H1 (cell line): ENCODE data around the gene CDC42BPB. TPM values are rescaled to one million over a fixed set of nuclear protein-coding genes. Genes with fewer than 3 reads are reported as not detected.
A peak's percentile ranks its signal among the peaks of the same experiment; 100 is the strongest.

Experiments used
- CTCF ChIA-PET: fragments of 300-600 bp; sonication (Branson Sonifier 250); formaldehyde crosslinking; loops from one replicate; lab custom pipeline; 2021; ENCODE audit not compliant: partially characterized antibody; lab: Charles Lee
- POLR2A ChIA-PET: fragments of 300-600 bp; sonication (Branson Sonifier 250); formaldehyde crosslinking; loops from one replicate; lab custom pipeline; 2021; ENCODE audit warnings: inconsistent platforms; ENCODE audit not compliant: partially characterized antibody; lab: Charles Lee
- DNase-seq, 2 experiments: peaks; one replicate each; pipeline versions ENCODE4 v3.0.0 to v3.0.0-alpha.2; 2010 to 2022; ENCODE audit warnings: low spot score in 2 of 2, low read depth in 1 of 2, mixed read lengths in 1 of 2
- FAIRE-seq: peaks from 2 replicates; lab custom pipeline; 2011; peaks lifted over from hg19 to GRCh38; lab: Jason Lieb, UNC
- H2AFZ ChIP-seq: 2 replicates; pipeline ENCODE4 v1.8.1; 2012; ENCODE audit warnings: low read length, inconsistent platforms
- H2AK5ac ChIP-seq: 2 replicates; pipeline ENCODE4 v1.6.1; 2013; ENCODE audit warnings: low read depth, low read length
- H2BK120ac ChIP-seq: replicated peaks from 2 replicates; pipeline ENCODE3; 2013; ENCODE audit warnings: low read depth, low read length, inconsistent platforms
- H2BK12ac ChIP-seq: 2 replicates; pipeline ENCODE4 v1.6.1; 2013; ENCODE audit warnings: low read depth, low read length
- H2BK15ac ChIP-seq: 2 replicates; pipeline ENCODE4 v1.6.1; 2013; ENCODE audit warnings: low read length
- H2BK20ac ChIP-seq: 2 replicates; pipeline ENCODE4 v1.6.1; 2013; ENCODE audit warnings: low read length
- H2BK5ac ChIP-seq: 2 replicates; pipeline ENCODE4 v1.6.1; 2013; ENCODE audit warnings: low read depth, low read length
- H3K14ac ChIP-seq: 2 replicates; pipeline ENCODE4 v1.6.1; 2013; ENCODE audit warnings: inconsistent platforms; ENCODE audit not compliant: insufficient read length
- H3K18ac ChIP-seq: 2 replicates; pipeline ENCODE4 v1.6.1; 2013; ENCODE audit warnings: low read length; ENCODE audit errors: extremely low read depth
- H3K23ac ChIP-seq: 2 replicates; pipeline ENCODE4 v1.6.1; 2013; ENCODE audit warnings: inconsistent platforms; ENCODE audit not compliant: insufficient read length
- H3K23me2 ChIP-seq: 2 replicates; pipeline ENCODE4 v1.6.1; 2013; ENCODE audit warnings: low read depth, low read length
- H3K27ac ChIP-seq: 2 replicates; pipeline ENCODE4 v1.6.1; 2011; ENCODE audit warnings: low read depth, low read length, inconsistent platforms
- H3K27me3 ChIP-seq, 4 experiments: replicated peaks in 1 of 4; 1 replicate in 1 of 4; 2 replicates in 3 of 4; pipeline versions ENCODE4 v1.6.1 to v1.8.1; 2011 to 2013; ENCODE audit warnings: low read length in 3 of 4, mild to moderate bottlenecking in 3 of 4, inconsistent platforms in 2 of 4, mixed read lengths in 2 of 4, moderate library complexity in 1 of 4; ENCODE audit not compliant: control insufficient read depth in 3 of 4, insufficient read depth in 3 of 4; ENCODE audit errors: extremely low read depth in 1 of 4
- H3K36me3 ChIP-seq, 4 experiments: 2 replicates each; pipeline versions ENCODE4 v1.6.1 to v1.8.1; 2011 to 2013; ENCODE audit warnings: mild to moderate bottlenecking in 4 of 4, low read length in 3 of 4, moderate library complexity in 2 of 4, control low read depth in 1 of 4, inconsistent platforms in 1 of 4; ENCODE audit not compliant: insufficient read depth in 4 of 4, control insufficient read depth in 2 of 4
- H3K4ac ChIP-seq: replicated peaks from 2 replicates; pipeline ENCODE3; 2013; ENCODE audit warnings: low read length, low read depth, mixed read lengths, inconsistent platforms; ENCODE audit not compliant: insufficient read length
- H3K4me1 ChIP-seq, 4 experiments: replicated peaks in 1 of 4; 1 replicate in 1 of 4; 2 replicates in 3 of 4; pipeline versions ENCODE4 v1.6.1 to v1.8.1; 2011 to 2013; ENCODE audit warnings: low read length in 3 of 4, inconsistent platforms in 2 of 4, mixed read lengths in 1 of 4; ENCODE audit not compliant: insufficient read depth in 4 of 4, control insufficient read depth in 3 of 4
- H3K4me2 ChIP-seq, 2 experiments: 2 replicates each; pipeline versions ENCODE4 v1.6.1 to v1.8.1; 2011 to 2013; ENCODE audit warnings: low read depth in 2 of 2, low read length in 2 of 2, control low read depth in 1 of 2, inconsistent platforms in 1 of 2, mild to moderate bottlenecking in 1 of 2; ENCODE audit not compliant: insufficient read depth in 1 of 2
- H3K4me3 ChIP-seq, 4 experiments: fragments of 200-600, 300-600 bp in 1 of 4; sonication (generic), shearing (Covaris generic), sonication (Bioruptor Twin) in 1 of 4; 2 replicates each; pipeline versions ENCODE4 v1.5.1 to v1.8.1; 2011 to 2016; ENCODE audit warnings: low read length in 4 of 4, low read depth in 3 of 4, control low read depth in 2 of 4, inconsistent platforms in 2 of 4, mild to moderate bottlenecking in 2 of 4, mixed read lengths in 1 of 4, moderate library complexity in 1 of 4; ENCODE audit not compliant: insufficient read depth in 2 of 4; ENCODE audit errors: extremely low read depth in 1 of 4
- H3K56ac ChIP-seq: replicated peaks from 2 replicates; pipeline ENCODE3; 2013; ENCODE audit warnings: low read depth, mild to moderate bottlenecking, mixed read lengths, low read length, inconsistent platforms; ENCODE audit not compliant: insufficient read length
- H3K79me1 ChIP-seq: 2 replicates; pipeline ENCODE4 v1.6.1; 2013; ENCODE audit warnings: low read depth, low read length, control low read depth
- H3K79me2 ChIP-seq, 2 experiments: 2 replicates each; pipeline versions ENCODE4 v1.6.1 to v1.8.1; 2012 to 2013; ENCODE audit warnings: low read length in 2 of 2, mild to moderate bottlenecking in 2 of 2, inconsistent platforms in 1 of 2; ENCODE audit not compliant: insufficient read depth in 2 of 2, control insufficient read depth in 1 of 2
- H3K9ac ChIP-seq, 4 experiments: replicated peaks in 1 of 4; 1 replicate in 1 of 4; 2 replicates in 3 of 4; pipeline versions ENCODE4 v1.6.1 to v1.8.1; 2011 to 2013; ENCODE audit warnings: low read depth in 3 of 4, low read length in 3 of 4, control low read depth in 2 of 4, mild to moderate bottlenecking in 2 of 4, moderate library complexity in 2 of 4, inconsistent platforms in 1 of 4; ENCODE audit errors: extremely low read depth in 1 of 4
- H3K9me3 ChIP-seq, 2 experiments: 2 replicates each; pipeline versions ENCODE4 v1.6.1 to v1.8.1; 2012 to 2013; ENCODE audit warnings: mild to moderate bottlenecking in 2 of 2, moderate library complexity in 2 of 2, control low read depth in 1 of 2, inconsistent platforms in 1 of 2, low read depth in 1 of 2, low read length in 1 of 2, mixed read lengths in 1 of 2; ENCODE audit not compliant: insufficient read depth in 2 of 2
- H4K20me1 ChIP-seq, 2 experiments: replicated peaks in 1 of 2; 2 replicates each; pipeline versions ENCODE3 to v1.8.1; 2011 to 2013; ENCODE audit warnings: inconsistent platforms in 2 of 2, low read length in 2 of 2, mild to moderate bottlenecking in 1 of 2; ENCODE audit not compliant: insufficient read depth in 2 of 2, control insufficient read depth in 1 of 2
- H4K5ac ChIP-seq: 2 replicates; pipeline ENCODE4 v1.6.1; 2013; ENCODE audit warnings: low read length, low read depth, mixed read lengths, inconsistent platforms; ENCODE audit not compliant: insufficient read length
- H4K8ac ChIP-seq: 2 replicates; pipeline ENCODE4 v1.8.0; 2013; ENCODE audit warnings: mild to moderate bottlenecking, moderate library complexity, low read length, inconsistent platforms; ENCODE audit not compliant: insufficient read depth; ENCODE audit errors: extremely low read depth
- H4K91ac ChIP-seq: replicated peaks from 2 replicates; pipeline ENCODE3; 2013; ENCODE audit warnings: low read length, mixed read lengths, inconsistent platforms; ENCODE audit not compliant: insufficient read length
- CHD1 ChIP-seq: IDR thresholded peaks from 2 replicates; pipeline ENCODE4 v1.6.1; 2012; ENCODE audit warnings: low read depth, low read length, improper control_type of control experiment
- E2F6 ChIP-seq: IDR thresholded peaks from 2 replicates; pipeline ENCODE4 v1.6.1; 2012; ENCODE audit warnings: inconsistent platforms
- EGR1 ChIP-seq: IDR thresholded peaks from 2 replicates; pipeline ENCODE4 v1.6.1; 2011; ENCODE audit warnings: low read depth, low read length, borderline replicate concordance
- PHF8 ChIP-seq: fragments of 200-600 bp; sonication (generic); conservative IDR thresholded peaks from 2 replicates; pipeline ENCODE4 v1.7.1; 2012; ENCODE audit warnings: low read depth, mild to moderate bottlenecking, inconsistent platforms, low read length, moderate library complexity
- SIN3A ChIP-seq, 2 experiments: IDR thresholded peaks in 1 of 2; conservative IDR thresholded peaks in 1 of 2; 2 replicates each; pipeline ENCODE4 v1.6.1; 2011 to 2012; ENCODE audit warnings: low read length in 2 of 2, improper control_type of control experiment in 1 of 2, low read depth in 1 of 2, mild to moderate bottlenecking in 1 of 2
- SP1 ChIP-seq: IDR thresholded peaks from 2 replicates; pipeline ENCODE4 v1.6.1; 2011; ENCODE audit warnings: low read depth, low read length
- TBP ChIP-seq: IDR thresholded peaks from 2 replicates; pipeline ENCODE4 v1.6.1; 2011; ENCODE audit warnings: low read depth, low read length, improper control_type of control experiment
- TCF12 ChIP-seq: IDR thresholded peaks from 2 replicates; pipeline ENCODE4 v1.6.1; 2011; ENCODE audit warnings: low read depth, mild to moderate bottlenecking, low read length
- YY1 ChIP-seq: IDR thresholded peaks from 2 replicates; pipeline ENCODE4 v1.6.1; 2011; ENCODE audit warnings: low read depth, mild to moderate bottlenecking, low read length
- ZNF274 ChIP-seq: IDR thresholded peaks from 2 replicates; pipeline ENCODE4 v1.7.0; 2012; ENCODE audit warnings: low read length, borderline replicate concordance; ENCODE audit errors: extremely low read depth
- WGBS, 2 experiments: shearing (Covaris generic) in 1 of 2; methylation state at CpG; one replicate each; pipeline versions ENCODE4 v1.1.6 to v1.1.7; 2013 to 2015; ENCODE audit warnings: low lambda C conversion rate in 2 of 2, mixed read lengths in 2 of 2, inconsistent platforms in 1 of 2, low coverage in 1 of 2, missing lambda C conversion rate in 1 of 2; ENCODE audit not compliant: insufficient replicate concordance in 2 of 2, insufficient coverage in 1 of 2, insufficient read length in 1 of 2; ENCODE audit errors: extremely low coverage in 1 of 2, missing lambda C conversion rate in 1 of 2; 5-methylcytosine and 5-hydroxymethylcytosine counted together
- polyA plus RNA-seq, 7 experiments: library from polyadenylated mRNA; depleted of rRNA in 3 of 7; stranded (reverse) in 5 of 7; unstranded in 2 of 7; fragments of >200 nt in 5 of 7; fragments of 200-250 nt in 2 of 7; gene quantifications; 1 replicate in 5 of 7; 2 replicates in 1 of 7; 4 replicates in 1 of 7; pipeline versions ENCODE4 v1.2.1 to v1.2.3, GENCODE V29; 2011 to 2013; ENCODE audit warnings: missing spikeins in 2 of 7, mixed read lengths in 2 of 7
- total RNA-seq: library from RNA; stranded (reverse); fragmentation: NEBNext Ultra II Directional; extraction: Animal tissue kit (Norgen Biotek cat#: 25700); gene quantifications from 2 replicates; pipeline ENCODE4 v1.2.1, GENCODE V29; 2021
- TF ChIP-seq, protein P1 (sequence below): IDR thresholded peaks from 2 replicates; pipeline ENCODE4 v1.6.1; 2012; ENCODE audit warnings: inconsistent platforms

Gene CDC42BPB
- total and polyA plus RNA-seq, 2 of the 8 experiments (the other 6 are each of a cell fraction or from before 2014, with no cell fraction given): 51.2 to 88.2 TPM

DNA sequence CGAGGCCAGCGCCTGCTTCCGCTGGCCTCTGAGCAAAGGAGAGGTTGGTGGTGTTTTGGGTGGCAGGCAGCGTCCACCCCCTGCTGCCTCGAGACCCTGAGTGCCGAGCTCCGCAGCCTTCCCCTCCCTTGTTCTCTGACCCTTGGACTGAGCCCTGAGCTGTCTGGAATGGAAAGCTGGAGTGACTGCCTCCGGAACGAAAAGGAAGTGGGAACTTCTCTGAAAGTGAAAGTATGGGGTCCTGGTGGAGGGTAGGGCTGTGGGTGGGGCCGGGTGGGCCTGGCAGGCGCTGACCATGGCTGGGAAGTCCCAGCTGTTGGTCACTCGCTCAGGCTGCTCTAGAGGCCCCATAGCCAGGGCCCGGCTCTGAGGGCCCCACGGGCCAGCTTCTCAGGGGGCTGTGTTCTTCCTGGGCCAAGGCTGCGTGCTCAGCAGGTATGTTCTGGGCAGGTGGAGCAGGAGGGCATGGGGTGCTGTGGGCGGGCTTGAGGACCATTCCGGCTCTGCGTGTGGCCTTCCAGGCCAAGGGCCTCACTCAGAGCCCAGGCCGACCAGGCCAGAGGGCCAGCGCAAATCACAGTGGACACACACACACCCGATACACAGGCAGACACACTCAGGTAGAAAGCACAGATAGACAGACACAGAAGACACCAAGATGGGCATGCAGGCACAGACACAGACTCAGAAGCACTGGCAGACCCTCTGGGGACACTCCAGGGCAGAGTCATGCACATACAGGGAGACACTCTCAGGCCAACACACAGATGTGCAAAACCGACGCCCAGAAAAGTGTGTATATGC lies 37.3 kb upstream of the CDC42BPB start, which contains the start of gene EXOC3L4:
Gene EXOC3L4, plus strand, starts transcription at position 320 of the 804 bp plus-strand sequence. CDS start 5,495 bp downstream, outside the sequence.
- no peak within 1 kb of the TSS for H4K5ac ChIP-seq
- H2BK5ac ChIP-seq: peak within 1 kb of the TSS; percentile 66
- no peaks in the 10 kb centered on the region for H3K79me1 ChIP-seq
- peaks cover 4% of the 10 kb centered on the region; the same call in 1 of the 2 replicates for H3K23me2 ChIP-seq
- DNase-seq: no peak
- H4K20me1 ChIP-seq: peaks cover 0 to 1% of the 10 kb centered on the region in 2 experiments
- H3K9me3 ChIP-seq: no peaks in the 10 kb centered on the region
- CTCF ChIA-PET: interaction anchor here (0.8 to 5.4 kb wide), 5 partner anchors 11 to 47 kb away, joined by 3 to 58 read pairs (median 5); no protein-coding TSS in a partner anchor
- no peaks in the 10 kb centered on the region for H3K79me2 ChIP-seq
- H3K4me2 ChIP-seq: no peak within 1 kb of the TSS
- POLR2A ChIA-PET: interaction anchor here (0.9 to 1.5 kb wide), 3 partner anchors 10 to 35 kb away, joined by 3 to 5 read pairs (median 4); partner anchors contain the start of gene LBHD2
- H3K9ac ChIP-seq: no peak within 1 kb of the TSS; a peak in 1 of 7 replicates
- no peak within 1 kb of the TSS for H3K27ac ChIP-seq
- peak within 1 kb of the TSS; percentile 68; the same call in 1 of the 2 replicates for H2BK12ac ChIP-seq
- H3K36me3 ChIP-seq: no peaks in the 10 kb centered on the region
- peak within 1 kb of the TSS; percentile 95; the same call in 1 of the 2 replicates for H2BK15ac ChIP-seq
- no peak within 1 kb of the TSS for H3K56ac ChIP-seq
- peak within 1 kb of the TSS; percentile 72; the same call in 1 of the 2 replicates for H2BK20ac ChIP-seq
- no peak within 1 kb of the TSS for H3K23ac ChIP-seq
- H2AK5ac ChIP-seq: peak within 1 kb of the TSS; percentile 82; the same call in 1 of the 2 replicates
- no peak within 1 kb of the TSS for H2BK120ac ChIP-seq
- no peak for FAIRE-seq
- 91% methylated on average over 21 of the region's 23 CpGs; no CpG with 5 or more reads in 1 of the 2 experiments for WGBS, 2 experiments
- H3K4me3 ChIP-seq: no peak within 1 kb of the TSS
- H3K4ac ChIP-seq: no peak within 1 kb of the TSS
- H2AFZ ChIP-seq: no peak within 1 kb of the TSS
- peaks cover 3 to 27% (median 12%) of the 10 kb centered on the region in 4 experiments for H3K4me1 ChIP-seq
- peak within 1 kb of the TSS; percentile 45 for H4K8ac ChIP-seq
- no peak within 1 kb of the TSS for H4K91ac ChIP-seq
- H3K27me3 ChIP-seq: peaks cover 0 to 12% (median 6%) of the 10 kb centered on the region in 4 experiments; a peak in 4 of 7 replicates
- H3K14ac ChIP-seq: no peak within 1 kb of the TSS
- peak within 1 kb of the TSS; percentile 48 for H3K18ac ChIP-seq
- TF ChIP-seq EGR1: no peak
- TF ChIP-seq YY1: no peak
- no peak for TF ChIP-seq TBP
- no peak for TF ChIP-seq E2F6
- TF ChIP-seq CHD1: no peak
- TF ChIP-seq SP1: no peak
- no peak for TF ChIP-seq PHF8
- TF ChIP-seq TCF12: no peak
- no peak for TF ChIP-seq SIN3A (conservative IDR thresholded peaks at IDR 0.05 in 1 of 2, IDR thresholded peaks at IDR 0.05 in 1 of 2; ENCODE audit: low read depth in 1 of 2, low read length in 2 of 2)
- TF ChIP-seq ZNF274: no peak
- TF ChIP-seq, protein P1, sequence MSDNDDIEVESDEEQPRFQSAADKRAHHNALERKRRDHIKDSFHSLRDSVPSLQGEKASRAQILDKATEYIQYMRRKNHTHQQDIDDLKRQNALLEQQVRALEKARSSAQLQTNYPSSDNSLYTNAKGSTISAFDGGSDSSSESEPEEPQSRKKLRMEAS: no peak
